GM21367 (cell line): Measurements from ENCODE around the gene TSSK3.

Source experiments
- ATAC-seq: cut with Tn5 transposase; IDR thresholded peaks from one replicate; pipeline ENCODE4 v1.9.1; 2021; ENCODE audit not compliant: unreplicated experiment

TSSK3 gene, protein sequence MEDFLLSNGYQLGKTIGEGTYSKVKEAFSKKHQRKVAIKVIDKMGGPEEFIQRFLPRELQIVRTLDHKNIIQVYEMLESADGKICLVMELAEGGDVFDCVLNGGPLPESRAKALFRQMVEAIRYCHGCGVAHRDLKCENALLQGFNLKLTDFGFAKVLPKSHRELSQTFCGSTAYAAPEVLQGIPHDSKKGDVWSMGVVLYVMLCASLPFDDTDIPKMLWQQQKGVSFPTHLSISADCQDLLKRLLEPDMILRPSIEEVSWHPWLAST

DNA sequence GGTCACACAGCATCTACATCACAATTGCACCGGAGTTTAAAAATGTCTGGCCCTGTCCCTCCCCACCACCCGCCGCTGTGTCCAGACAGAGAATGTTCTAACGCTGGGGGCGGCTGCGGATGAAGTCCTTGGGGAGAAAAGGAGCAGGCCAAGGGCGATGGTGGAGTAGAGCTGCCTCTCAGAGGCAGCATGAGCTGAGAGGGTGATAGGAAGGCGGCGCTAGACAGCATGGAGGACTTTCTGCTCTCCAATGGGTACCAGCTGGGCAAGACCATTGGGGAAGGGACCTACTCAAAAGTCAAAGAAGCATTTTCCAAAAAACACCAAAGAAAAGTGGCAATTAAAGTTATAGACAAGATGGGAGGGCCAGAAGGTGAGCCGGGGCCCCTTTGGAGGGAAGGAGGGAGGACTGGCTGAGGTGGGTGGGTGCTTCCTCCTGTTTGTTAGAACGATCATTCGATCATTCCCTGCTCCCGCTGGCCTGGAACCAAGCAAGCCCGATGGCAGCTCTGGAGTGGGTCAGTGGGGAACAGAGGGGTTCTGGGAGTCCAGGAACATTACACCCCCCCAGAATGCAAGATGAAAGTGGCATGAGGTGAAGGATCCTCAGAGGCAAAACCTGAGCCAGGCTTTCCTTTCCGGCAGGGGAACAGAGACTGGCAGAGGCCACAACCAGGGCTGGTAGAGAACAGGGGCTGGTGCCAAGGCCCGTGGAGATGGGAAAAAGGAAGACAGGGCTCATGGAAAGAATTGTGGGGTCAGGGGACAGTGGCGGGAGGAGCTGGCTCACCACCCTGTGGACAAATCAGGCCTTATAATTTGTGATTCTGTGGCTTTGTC lies at the start of gene TSSK3, which contains the start of gene FAM229A:
TSSK3 (plus strand) TSS at position 66 of the 840 bp plus-strand sequence; CDS start at position 229, 163 bp downstream.
FAM229A (minus strand) TSS at position 12 of the 840 bp plus-strand sequence. CDS start 394 bp downstream, outside the sequence.
- no peak for ATAC-seq

DNA sequence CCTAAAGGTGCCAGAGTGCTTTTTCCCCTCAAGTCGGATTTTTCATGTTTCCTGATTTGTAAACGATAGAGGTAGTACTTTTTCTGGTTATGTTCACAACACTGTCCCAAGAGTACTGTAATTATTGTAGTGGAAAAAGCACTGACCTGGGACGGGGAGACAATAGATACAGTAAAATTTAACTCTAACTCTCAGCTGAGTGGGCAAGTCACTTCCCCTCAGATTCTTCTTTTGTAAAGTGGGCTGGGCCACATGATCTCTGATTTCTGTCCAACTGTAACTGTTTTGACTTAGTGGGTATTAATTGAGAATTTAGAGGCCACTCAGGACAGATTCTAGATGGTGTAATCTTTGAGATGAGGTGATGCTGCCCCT lies 45.4 kb upstream of the TSSK3 start:
- ATAC-seq: no peak

DNA sequence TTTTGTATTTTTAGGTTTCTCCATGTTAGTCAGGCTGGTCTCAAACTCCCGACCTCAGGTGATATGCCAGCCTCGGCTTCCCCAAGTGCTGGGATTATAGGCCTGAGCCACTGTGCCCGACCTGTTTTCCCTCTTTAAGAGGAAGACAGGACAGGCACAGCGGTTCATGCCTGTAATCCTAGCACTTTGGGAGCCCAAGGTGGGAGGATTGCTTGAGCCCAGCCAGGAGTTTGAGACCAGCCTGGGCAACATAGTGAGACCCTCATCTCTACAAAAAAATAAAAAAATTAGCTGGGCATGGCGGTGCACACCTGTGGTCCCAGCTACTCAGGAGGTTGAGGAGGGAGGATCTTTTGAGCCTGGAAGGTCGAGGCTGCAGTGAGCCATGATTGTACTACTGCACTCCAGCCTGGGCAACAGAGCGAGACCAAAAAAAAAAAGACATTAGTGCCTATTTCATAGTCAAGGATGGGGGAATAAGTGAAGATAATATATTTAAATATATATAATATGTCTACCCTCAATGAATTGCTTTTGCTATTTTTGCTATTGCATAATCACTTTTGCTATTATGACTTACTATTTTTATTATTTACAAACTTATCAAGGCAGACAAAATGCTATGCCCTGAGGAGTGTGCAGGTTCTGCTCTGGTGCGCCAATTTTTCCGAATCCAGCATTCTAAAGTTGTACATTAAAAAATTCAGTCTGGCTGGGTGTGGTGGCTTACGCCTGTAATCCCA lies 44.0 kb upstream of the TSSK3 start:
- no peak for ATAC-seq

DNA sequence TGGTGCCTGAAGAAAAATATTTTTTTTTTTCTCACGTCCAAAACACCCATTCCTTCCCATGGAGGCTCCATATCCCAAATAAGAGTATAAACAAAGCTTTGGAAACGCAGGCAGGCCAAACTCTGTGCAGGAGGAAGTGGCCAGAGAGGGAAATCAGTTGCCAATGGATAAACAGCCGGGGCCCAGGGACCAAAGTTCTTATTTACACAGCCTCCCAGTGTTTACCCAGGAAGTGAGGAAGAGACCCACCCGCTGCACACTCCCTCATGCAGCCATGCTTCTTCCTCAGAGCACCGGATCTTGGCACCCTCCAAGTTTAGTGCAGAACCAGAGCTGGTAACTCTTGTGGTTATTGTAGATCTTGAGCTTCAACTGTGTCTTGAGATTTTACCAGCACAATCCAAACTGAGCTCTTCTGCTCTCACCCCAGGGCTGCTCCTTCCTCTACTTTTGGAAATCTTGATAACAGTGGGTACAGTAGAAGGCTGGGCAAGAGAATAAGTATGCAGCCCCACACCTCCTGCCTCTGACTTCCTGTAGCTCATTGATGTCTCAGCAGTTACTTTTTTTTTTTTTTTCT lies 40.5 kb upstream of the TSSK3 start:
- no peak for ATAC-seq

DNA sequence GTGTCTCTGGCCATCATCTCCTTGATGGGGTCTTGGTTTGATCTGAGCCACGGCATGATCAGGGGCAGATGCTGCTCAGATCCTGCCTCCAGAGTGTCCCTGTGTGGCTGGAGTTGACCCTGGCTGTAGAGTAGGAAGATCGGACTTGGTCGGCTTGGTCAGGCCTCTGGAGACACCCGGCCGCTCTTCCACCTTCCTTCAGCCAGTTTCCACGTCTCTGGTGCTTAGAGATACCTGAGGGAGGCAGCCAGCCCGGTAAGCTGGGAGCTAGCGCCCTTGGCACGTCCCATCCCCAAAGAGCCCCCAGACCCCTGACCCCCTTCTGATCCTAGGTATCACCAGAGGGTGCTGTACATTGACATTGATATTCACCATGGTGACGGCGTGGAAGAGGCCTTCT lies 35.1 kb upstream of the TSSK3 start:
- ATAC-seq: no peak

DNA sequence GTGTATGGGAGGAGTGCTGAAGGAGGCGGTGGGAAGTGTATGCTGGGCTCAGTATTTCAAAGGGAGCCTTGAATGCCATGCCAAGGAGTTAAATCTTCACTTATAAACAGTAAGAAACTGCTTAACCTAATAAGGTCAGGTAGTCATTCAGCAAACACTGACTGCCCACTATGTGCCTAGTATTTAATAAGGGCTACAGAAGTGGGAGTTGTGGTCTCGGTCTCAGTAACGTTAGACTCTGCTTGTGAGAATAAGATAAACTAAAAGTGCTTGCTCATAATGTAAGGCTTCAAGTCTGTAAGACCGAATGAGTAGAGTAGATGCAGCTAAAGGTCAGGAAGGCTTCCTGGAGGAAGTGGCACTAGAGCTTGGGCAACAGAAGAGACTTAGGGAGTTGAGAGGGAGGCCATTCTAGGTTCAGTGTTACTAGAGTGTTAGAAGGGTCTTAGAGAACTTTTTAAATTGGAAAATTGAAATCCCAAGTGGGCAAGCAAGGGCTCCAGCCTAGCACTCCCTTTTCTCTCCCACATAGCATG lies 32.3 kb upstream of the TSSK3 start:
- no peak for ATAC-seq

DNA sequence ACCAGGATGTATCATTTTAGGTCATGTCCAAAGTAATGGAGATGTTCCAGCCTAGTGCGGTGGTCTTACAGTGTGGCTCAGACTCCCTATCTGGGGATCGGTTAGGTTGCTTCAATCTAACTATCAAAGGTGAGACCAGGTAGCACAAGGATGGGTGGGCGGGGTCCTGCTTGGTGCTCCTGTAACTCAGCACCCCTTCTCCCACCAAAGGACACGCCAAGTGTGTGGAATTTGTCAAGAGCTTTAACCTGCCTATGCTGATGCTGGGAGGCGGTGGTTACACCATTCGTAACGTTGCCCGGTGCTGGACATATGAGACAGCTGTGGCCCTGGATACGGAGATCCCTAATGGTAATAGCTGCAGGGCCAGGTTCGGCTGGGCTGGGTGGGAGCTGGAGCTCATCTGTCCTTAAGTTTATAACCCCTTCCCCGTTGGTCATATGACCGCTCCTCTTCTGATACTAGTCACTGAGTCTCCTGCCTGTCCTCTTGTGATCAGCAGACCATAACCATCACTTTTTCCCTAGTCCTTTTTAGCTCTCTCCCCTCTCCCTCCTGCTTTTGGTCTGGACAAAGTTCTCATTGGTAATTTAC lies 31.7 kb upstream of the TSSK3 start:
- no peak for ATAC-seq

DNA sequence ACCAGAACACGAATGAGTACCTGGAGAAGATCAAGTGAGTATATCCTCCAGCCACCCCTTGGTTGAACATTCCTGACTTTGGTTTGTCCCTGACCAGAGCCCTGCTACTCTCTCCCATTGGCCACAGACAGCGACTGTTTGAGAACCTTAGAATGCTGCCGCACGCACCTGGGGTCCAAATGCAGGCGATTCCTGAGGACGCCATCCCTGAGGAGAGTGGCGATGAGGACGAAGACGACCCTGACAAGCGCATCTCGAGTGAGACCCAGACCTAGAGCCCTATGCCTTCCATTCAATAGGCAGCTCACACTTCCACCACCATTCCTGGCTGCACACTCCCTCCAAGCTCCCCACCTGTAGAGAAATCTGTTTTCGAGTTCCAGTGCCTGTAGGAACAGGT lies 30.8 kb upstream of the TSSK3 start:
- no peak for ATAC-seq

DNA sequence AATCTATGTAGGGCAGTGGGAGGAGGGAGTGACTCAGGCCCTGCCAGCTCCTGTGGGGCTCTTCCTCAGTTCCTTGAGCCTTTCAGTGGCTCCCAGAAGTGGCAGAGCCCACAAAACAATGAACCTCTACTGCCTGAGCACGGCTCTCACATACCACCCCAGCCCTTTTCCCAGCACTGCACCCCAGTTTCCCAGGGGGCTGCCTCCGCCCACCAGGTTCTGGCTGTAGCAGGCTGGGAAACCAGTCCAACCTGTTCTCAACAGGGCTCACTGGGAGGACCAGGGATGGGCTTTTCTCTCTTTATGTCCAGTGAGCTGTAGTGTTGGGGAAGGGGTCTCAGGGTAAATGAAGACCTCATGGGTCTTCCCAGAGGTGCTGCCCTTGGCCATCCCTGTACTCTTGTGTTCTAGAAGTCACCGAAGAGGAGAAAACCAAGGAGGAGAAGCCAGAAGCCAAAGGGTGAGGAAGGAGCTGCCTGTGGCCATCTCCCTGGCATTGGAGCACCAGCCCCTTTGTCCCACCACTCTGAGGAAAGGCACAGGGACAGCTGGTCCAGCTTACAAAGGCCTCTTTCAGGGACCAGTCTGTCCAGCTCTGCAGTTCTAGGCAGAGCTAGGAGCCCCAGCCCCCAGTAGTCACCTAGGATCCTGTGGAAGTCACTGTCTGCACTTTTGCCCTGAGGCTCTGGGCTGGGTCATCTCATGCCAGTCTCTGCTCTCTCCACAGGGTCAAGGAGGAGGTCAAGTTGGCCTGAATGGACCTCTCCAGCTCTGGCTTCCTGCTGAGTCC lies 29.9 kb upstream of the TSSK3 start:
- ATAC-seq: no peak

DNA sequence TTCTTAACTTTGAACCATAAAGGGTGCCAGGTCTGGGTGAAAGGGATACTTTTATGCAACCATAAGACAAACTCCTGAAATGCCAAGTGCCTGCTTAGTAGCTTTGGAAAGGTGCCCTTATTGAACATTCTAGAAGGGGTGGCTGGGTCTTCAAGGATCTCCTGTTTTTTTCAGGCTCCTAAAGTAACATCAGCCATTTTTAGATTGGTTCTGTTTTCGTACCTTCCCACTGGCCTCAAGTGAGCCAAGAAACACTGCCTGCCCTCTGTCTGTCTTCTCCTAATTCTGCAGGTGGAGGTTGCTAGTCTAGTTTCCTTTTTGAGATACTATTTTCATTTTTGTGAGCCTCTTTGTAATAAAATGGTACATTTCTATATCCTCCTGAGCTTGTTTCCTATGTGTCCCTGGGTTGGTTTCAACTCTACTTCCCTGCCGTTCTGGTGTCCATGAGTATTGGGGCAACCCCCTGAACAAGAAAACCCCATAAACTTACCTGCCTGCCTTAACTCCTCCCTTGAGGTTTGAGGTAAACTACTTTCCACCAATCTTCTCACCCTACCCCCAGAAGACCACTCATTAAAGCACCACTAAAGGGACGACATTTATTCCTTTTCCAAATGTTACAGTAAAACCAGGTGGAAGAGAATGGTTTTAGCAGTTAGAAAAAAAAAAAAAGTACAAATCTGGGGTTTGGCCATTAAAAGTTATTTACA lies 28.9 kb upstream of the TSSK3 start:
- ATAC-seq: no peak

DNA sequence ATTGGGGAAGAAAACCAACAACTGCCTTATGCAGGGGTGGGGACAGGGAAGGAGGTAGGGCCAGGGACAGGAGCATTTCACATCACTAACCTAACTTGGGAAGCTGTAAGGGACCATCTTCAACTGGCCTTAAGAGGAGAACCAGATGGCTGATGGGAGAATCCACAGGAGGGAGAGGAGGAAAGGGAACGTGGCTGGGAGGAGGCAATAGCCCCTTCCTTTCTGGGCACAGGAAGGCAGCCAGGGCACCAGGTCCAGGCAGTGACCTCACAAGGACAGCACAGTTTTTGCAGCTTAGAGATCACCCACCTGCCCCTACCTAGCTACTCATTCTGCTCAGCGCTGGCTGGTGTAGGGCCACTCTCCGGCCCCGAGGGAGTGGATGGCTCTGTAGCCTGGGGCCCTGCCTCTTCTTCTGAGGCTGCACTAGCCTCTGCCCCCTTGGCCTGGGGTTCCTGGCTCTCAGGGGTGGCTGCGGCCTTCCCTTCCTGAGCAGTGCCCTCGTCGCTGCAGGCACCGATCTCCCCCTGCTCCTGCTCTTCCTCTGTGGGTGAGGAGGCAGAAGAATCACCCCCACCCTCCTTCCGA lies 28.0 kb upstream of the TSSK3 start:
- ATAC-seq: no peak

DNA sequence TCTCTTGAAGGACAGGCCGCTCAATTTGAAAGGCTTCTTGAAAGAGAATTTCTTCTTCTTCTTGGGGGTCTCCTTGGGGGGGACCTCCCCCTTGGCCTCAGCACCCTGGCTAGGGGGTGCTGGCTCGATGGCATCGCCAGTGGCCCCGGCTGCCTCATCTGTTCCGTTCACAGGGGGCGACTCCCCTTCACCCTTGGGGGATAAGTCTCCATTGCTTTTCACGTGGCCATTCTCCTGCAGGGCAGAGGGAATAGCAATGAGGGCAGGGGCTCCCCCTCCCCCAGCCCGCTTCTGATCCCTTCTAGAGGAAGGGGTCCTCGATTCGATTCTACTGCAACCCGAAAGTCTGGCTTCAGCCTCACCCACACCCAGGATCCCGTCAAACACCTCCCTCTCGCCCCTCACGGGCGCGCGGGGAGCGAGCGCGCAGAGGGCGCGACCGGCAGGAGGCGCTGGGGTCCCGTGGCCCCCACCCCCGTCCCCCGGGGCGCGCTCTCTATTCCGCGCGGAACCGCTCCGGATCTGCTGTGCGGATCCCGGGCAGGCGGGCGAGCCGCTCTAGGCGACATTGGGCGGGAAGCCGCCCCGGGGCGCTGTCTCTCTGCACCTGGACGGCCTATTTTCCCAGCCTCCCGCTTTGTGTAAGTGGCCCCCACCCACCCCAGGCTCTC lies 27.3 kb upstream of the TSSK3 start:
- ATAC-seq: no peak

DNA sequence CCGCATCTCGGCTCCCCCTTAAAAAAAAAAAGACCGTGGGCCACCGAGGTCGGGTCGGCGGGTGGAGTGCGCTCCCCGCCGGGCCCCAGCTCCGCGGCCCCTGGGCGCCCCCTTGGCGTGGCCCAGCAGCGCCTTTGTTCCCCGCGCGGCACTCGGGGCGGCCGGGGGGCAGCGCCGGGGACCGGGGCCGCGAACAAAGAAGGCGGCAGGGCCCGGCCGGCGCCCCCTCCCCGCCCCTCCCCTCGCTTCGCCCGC lies 26.9 kb upstream of the TSSK3 start:
- ATAC-seq: no peak

DNA sequence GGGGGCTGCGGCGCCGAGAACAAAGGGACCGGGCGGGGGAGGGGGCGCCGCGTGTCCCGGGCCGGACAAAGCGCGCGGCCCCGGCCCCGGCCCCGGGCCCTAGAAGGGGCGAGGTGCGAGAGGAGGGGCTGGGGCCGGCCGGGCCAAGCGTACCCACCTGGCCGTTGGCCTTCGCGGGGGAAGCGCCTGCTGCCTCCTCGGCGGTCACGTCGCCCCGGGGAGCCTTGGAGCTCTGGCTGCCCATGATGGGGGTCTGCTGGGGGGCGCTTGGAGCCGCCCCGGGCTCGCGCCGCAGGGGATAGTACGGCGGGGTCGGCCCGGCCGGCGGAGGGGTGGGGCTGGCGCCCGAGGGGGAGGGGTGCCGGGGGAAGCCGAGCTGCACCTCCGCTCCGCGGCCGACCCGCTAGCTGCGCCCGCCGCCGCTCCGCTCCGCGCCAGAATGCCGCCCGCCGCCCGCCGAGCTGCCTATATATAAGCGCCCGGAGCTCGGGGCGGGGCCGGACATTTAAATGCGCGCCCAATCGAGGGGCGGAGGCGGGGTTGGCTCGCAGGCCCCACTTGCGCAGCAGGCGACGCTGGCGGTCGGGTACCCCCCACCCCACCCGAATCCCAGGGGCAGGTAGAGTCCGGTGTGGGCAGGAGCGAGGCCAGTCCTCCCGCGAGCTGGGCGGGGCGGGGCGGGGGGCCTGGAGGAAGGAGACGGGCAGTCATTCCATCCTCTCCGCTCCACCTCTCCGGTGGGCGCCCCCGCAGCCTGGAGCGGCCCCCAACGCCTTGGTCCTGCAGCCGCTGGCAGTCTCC lies 26.3 kb upstream of the TSSK3 start, which contains the start of gene MARCKSL1:
MARCKSL1 (minus strand) TSS at position 444 of the 801 bp plus-strand sequence; CDS start at position 244, 200 bp downstream.
- peak; percentile 28 for ATAC-seq

DNA sequence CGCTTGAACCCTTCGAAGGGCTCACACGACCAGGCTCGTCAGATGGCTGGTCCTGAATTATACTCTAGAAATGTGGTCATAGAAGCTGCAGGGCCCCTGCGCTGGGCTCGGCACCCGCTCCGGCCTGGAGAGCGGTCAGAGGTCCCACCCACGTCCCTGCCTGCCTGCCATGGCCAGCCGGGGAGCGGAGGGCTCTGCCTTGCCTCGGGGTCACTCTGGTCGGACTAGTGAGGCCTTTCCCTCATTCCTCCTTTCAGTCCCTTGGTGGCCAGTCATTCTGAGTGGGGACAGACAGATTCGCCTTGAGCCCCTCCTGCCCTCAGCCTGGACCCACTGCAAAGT lies 25.8 kb upstream of the TSSK3 start:
- ATAC-seq: no peak

DNA sequence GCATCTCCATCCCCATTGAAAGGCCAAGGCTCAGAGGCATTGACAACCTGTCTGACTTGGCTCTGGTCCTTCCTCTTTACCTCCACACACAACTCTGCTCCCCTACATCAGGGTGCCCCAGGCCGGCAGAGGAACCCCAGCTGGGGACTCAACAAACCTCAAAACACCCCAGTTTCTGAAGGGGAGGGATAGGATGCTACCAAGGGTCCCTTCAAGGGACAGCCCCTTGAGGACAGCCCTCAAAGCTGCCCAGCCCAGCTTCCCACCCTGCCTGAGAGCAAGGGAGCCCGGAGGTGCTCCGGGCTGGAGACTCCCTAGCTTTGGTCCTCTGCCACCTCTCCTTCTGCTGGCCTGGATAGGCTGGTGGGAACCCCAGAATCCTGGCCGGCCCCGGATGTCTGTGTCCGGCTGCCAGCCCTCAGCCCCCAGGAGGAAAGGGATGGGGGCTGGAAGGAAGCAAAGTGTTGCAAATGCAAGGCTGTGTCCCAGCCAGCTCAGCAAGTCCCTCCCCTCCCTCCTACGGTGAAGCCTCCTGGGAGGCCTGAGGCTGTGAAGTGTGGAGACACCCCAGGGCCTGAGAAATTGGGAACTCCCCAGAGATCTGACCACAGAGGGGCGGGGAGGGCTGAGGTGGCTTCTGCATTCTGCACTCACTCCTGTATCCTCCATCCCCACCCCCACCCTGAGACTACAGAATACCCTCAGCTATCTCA lies 25.2 kb upstream of the TSSK3 start:
- no peak for ATAC-seq
